Activated B cell treated with CpG ODN at 0.5 μM for 24 hours (primary cell): Measurements from ENCODE around the gene GPA33. TPM values are rescaled to one million over a fixed set of nuclear protein-coding genes. Genes with fewer than 3 reads are reported as not detected.

Source experiments
- ATAC-seq: fragments of 200-7000 bp; cut with Tn5 transposase; one replicate; pipeline ENCODE4 v1.10.0; 2021; ENCODE audit warnings: low read depth, mild to moderate bottlenecking, moderate library complexity
- CTCF ChIA-PET: fragments of 350-600 bp; sonication (Branson Sonifier 250); formaldehyde crosslinking; loops from one replicate; lab custom pipeline; 2021; ENCODE audit warnings: antibody characterized with exemption; lab: Charles Lee
- POLR2A ChIA-PET: fragments of 350-600 bp; sonication (Branson Sonifier 250); formaldehyde crosslinking; loops from one replicate; lab custom pipeline; 2021; ENCODE audit warnings: antibody characterized with exemption; lab: Charles Lee
- DNase-seq: peaks from one replicate; pipeline ENCODE4 v3.0.0; 2022
- H3K27ac Mint-ChIP-seq: one replicate; pipeline ENCODE4 v1.8.0; 2020; ENCODE audit warnings: mixed read lengths
- H3K27me3 Mint-ChIP-seq: one replicate; pipeline ENCODE4 v1.8.0; 2021; ENCODE audit warnings: mixed read lengths
- H3K36me3 Mint-ChIP-seq: one replicate; pipeline ENCODE4 v1.8.0; 2021; ENCODE audit warnings: low read depth, mixed read lengths
- H3K4me1 Mint-ChIP-seq: one replicate; pipeline ENCODE4 v1.8.0; 2021; ENCODE audit warnings: mixed read lengths
- H3K4me3 Mint-ChIP-seq: one replicate; pipeline ENCODE4 v1.8.0; 2020; ENCODE audit warnings: mild to moderate bottlenecking, mixed read lengths
- H3K9me3 Mint-ChIP-seq: one replicate; pipeline ENCODE4 v1.8.0; 2020; ENCODE audit warnings: mixed read lengths
- intact Hi-C: fragments of 100-400 bp; cut with micrococcal nuclease; formaldehyde crosslinking; loops from one replicate; pipeline ENCODE4 v1.15.1; 2024
- total RNA-seq: library from RNA; stranded (reverse); gene quantifications from 2 replicates; pipeline ENCODE4 v1.2.3, GENCODE V29; 2022
- TF ChIP-seq, protein P1 (sequence below): fragments of 200-600 bp; IDR thresholded peaks from one replicate; pipeline ENCODE4 v1.8.0; 2022; ENCODE audit warnings: antibody characterized with exemption, mild to moderate bottlenecking

The GPA33 gene
- total RNA-seq, 1 donor from 2014 or later = not detected

DNA sequence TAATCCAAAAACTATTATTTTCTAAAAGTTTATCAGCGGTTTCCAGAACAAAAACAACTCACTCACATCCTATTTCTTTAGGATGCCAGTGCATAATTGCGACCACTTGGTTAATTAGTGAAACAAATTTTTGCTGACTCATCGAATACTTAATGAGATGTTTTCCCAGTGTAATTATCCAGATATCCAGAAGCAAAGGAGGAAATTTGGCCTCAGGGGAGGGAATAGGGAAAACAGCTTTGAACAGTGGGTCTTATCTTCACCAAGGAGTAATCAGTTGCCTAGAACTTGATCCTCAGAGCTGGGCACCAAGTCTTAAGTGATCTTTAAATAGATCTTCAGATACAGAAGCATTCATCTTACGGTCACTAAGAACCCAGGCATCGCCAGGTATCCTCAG lies 28.0 kb upstream of the GPA33 start:
- peaks cover 29% of the 10 kb centered on the region for H3K27me3 Mint-ChIP-seq
- ChIA-PET POLR2A (interaction anchor here (0.6 kb wide), 1 partner anchor 111 kb away, joined by 3 read pairs; no protein-coding TSS in a partner anchor), CTCF (interaction anchor here (1.1 kb wide), 1 partner anchor 208 kb away, joined by 3 read pairs; no protein-coding TSS in a partner anchor)
- peaks cover 13% of the 10 kb centered on the region for H3K4me1 Mint-ChIP-seq
- TF ChIP-seq, protein P1, sequence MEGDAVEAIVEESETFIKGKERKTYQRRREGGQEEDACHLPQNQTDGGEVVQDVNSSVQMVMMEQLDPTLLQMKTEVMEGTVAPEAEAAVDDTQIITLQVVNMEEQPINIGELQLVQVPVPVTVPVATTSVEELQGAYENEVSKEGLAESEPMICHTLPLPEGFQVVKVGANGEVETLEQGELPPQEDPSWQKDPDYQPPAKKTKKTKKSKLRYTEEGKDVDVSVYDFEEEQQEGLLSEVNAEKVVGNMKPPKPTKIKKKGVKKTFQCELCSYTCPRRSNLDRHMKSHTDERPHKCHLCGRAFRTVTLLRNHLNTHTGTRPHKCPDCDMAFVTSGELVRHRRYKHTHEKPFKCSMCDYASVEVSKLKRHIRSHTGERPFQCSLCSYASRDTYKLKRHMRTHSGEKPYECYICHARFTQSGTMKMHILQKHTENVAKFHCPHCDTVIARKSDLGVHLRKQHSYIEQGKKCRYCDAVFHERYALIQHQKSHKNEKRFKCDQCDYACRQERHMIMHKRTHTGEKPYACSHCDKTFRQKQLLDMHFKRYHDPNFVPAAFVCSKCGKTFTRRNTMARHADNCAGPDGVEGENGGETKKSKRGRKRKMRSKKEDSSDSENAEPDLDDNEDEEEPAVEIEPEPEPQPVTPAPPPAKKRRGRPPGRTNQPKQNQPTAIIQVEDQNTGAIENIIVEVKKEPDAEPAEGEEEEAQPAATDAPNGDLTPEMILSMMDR = no peak
- intact Hi-C loops = no loop called here
- no peak for ATAC-seq
- no peak overlapping the region for H3K27ac Mint-ChIP-seq
- H3K4me3 Mint-ChIP-seq = no peak overlapping the region
- DNase-seq = no peak
- no peaks in the 10 kb centered on the region for H3K36me3 Mint-ChIP-seq
- H3K9me3 Mint-ChIP-seq = no peaks in the 10 kb centered on the region

DNA sequence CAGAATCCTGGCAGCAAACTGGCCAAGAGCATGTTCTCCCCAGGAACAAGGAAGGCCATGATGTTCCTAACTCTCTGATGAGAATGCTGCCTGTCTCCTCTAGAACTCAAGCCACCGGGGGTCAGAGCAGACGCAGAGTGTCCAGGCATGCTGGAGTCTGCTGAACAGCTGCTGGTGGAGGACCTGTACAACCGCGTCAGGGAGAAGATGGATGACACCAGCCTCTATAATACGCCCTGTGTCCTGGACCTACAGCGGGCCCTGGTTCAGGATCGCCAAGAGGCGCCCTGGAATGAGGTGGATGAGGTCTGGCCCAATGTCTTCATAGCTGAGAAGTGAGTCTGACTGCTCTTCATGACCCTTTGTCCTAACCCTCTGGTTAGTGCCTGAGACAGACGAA lies 27.0 kb upstream of the GPA33 start:
- DNase-seq = no peak
- Mint-ChIP-seq H3K4me1 (peaks cover 13% of the 10 kb centered on the region), H3K27me3 (peaks cover 30% of the 10 kb centered on the region), H3K9me3 (no peaks in the 10 kb centered on the region), H3K36me3 (no peaks in the 10 kb centered on the region), H3K4me3 (no peak overlapping the region), H3K27ac (no peak overlapping the region)
- TF ChIP-seq, protein P1 = no peak
- intact Hi-C loops = no loop called here
- POLR2A ChIA-PET = no interaction called here
- CTCF ChIA-PET = no interaction called here
- no peak for ATAC-seq

DNA sequence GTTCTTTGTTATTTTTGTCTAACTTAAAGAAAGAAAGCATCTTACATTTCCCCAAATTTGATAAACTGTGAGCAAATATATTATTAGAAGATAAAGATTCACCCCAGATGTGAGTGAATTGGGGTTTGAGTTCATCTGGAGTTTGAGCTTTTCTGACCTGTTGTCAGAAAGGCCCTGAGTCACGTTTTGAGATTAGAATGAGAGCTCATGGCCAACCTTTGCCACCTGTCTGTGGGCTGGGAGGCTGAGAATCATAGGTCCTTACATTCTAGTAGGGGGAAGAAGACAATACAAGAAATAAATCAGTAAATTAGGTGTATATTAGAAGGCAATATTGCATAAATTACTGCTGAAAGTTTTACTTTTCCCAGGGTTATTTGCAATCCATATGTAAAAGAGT lies 26.0 kb upstream of the GPA33 start:
- Mint-ChIP-seq H3K4me3 (no peak overlapping the region), H3K36me3 (no peaks in the 10 kb centered on the region), H3K9me3 (peaks cover under 1% of the 10 kb centered on the region), H3K4me1 (peaks cover 11% of the 10 kb centered on the region), H3K27ac (no peak overlapping the region), H3K27me3 (peaks cover 22% of the 10 kb centered on the region)
- intact Hi-C loops = no loop called here
- POLR2A ChIA-PET = no interaction called here
- CTCF ChIA-PET = interaction anchor here (1.1 kb wide), 1 partner anchor 49 kb away, joined by 3 read pairs; no protein-coding TSS in a partner anchor
- ATAC-seq (no peak), DNase-seq (no peak)
- TF ChIP-seq, protein P1 = no peak

DNA sequence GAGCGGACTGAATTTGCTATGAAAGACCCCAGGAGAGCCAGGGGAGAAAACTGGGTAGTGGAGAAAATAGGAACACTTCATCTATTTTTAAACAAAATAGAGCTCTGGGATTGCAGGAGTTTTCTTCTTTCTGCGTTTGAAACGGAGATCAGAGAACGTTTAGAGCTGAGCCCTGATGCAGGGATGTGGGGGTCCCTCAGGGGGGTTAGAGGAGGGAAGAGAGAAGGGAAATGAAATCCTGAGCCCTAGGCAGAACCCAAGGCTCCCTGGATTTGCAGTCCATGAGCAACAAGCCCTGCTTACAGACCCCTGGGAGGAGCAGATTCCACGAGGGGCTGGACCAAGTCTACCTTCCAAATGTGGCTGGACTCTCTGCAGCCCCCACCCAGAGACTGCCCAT lies 25.5 kb upstream of the GPA33 start:
- TF ChIP-seq, protein P1 = no peak

DNA sequence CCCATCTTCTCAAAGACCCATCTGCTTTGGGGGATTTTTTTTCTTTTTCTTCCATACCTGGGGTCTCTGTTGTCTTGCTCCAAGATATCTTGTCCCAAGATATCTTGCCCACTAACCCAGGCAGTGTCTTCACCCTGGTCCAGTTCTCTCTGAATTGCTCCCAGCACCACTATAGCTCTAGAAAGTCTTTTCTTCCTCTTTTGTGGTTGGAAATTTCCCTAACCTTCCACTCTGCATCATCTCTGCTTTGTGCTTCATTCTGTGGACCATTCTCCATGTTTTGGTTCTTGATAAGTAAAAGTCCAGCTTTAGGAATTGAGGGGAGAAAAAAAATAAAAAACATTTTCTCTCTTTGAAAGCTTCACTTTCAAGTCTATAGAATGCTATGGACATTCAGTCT lies 24.5 kb upstream of the GPA33 start:
- CTCF ChIA-PET = no interaction called here
- Mint-ChIP-seq H3K4me3 (no peak overlapping the region), H3K27me3 (peaks cover 17% of the 10 kb centered on the region), H3K4me1 (peaks cover 11% of the 10 kb centered on the region), H3K27ac (no peak overlapping the region), H3K36me3 (no peaks in the 10 kb centered on the region), H3K9me3 (peaks cover 13% of the 10 kb centered on the region)
- TF ChIP-seq, protein P1 = no peak
- DNase-seq = no peak
- POLR2A ChIA-PET = no interaction called here
- peak; percentile 57 for ATAC-seq
- intact Hi-C loops = no loop called here

More for the DNA sequence above, 25.5 kb upstream of the GPA33 start:
- H3K36me3 Mint-ChIP-seq = no peaks in the 10 kb centered on the region
- peaks cover 5% of the 10 kb centered on the region for H3K9me3 Mint-ChIP-seq
- H3K27ac Mint-ChIP-seq = no peak overlapping the region
- peaks cover 7% of the 10 kb centered on the region for H3K4me1 Mint-ChIP-seq
- ATAC-seq (no peak), DNase-seq (no peak)
- CTCF ChIA-PET = interaction anchor here (1.1 kb wide), 1 partner anchor 49 kb away, joined by 3 read pairs; no protein-coding TSS in a partner anchor
- intact Hi-C loops = no loop called here
- POLR2A ChIA-PET = no interaction called here
- H3K27me3 Mint-ChIP-seq = peaks cover 21% of the 10 kb centered on the region
- H3K4me3 Mint-ChIP-seq = no peak overlapping the region
